ENCODE results near the gene ADD2. TPM values are rescaled to one million over a fixed set of nuclear protein-coding genes. Genes with fewer than 3 reads are reported as not detected.

Gene ADD2
- total RNA-seq, 1 experiment from 2014 or later: 3.5 TPM

GRCh38 chr2:70806620-70807019 is 38.6 kb upstream of the ADD2 start:
- Histone ChIP-seq H2AFZ (no peak overlapping the region), H3K9me3 (ENCODE audit: insufficient read depth, low read depth) (no peaks in the 10 kb centered on the region), H4K20me1 (ENCODE audit: insufficient read depth) (no peaks in the 10 kb centered on the region), H3K9me2 (ENCODE audit: insufficient read depth) (no peaks in the 10 kb centered on the region), H3K27me3 (ENCODE audit: insufficient read depth, low read depth) (peaks cover 52% of the 10 kb centered on the region), H3F3A (ENCODE audit: insufficient read depth, low read depth) (no peaks in the 10 kb centered on the region), H3K27ac (no peak overlapping the region), H3K79me2 (ENCODE audit: low read depth) (no peaks in the 10 kb centered on the region), H3K36me3 (ENCODE audit: low read depth) (no peaks in the 10 kb centered on the region), H3K4me3 (no peak overlapping the region), H3K4me1 (replicated peaks; ENCODE audit: insufficient read depth) (no peaks in the 10 kb centered on the region), H3K4me2 (no peak overlapping the region)
- POLR2A ChIA-PET (ENCODE audit: unreplicated experiment): no interaction called here
- no peak for DNase-seq
- CTCF ChIA-PET: no interaction called here
- BruUV-seq (replicated peaks): no TSS peak
- TF ChIP-seq CTCF (conservative IDR thresholded peaks at IDR 0.05) (no peak), EZH2 (IDR thresholded peaks at IDR 0.05; ENCODE audit: low read depth) (no peak)
- intact Hi-C loops (cut with micrococcal nuclease; ENCODE audit: unreplicated experiment): no loop called here

- Histone ChIP-seq H3F3A (ENCODE audit: insufficient read depth, low read depth) (no peaks in the 10 kb centered on the region), H3K9me3 (ENCODE audit: insufficient read depth, low read depth) (no peaks in the 10 kb centered on the region), H3K4me2 (no peak overlapping the region), H3K4me3 (no peak overlapping the region), H3K79me2 (ENCODE audit: low read depth) (no peaks in the 10 kb centered on the region), H3K27ac (no peak overlapping the region), H3K9me2 (ENCODE audit: insufficient read depth) (no peaks in the 10 kb centered on the region), H3K27me3 (ENCODE audit: insufficient read depth, low read depth) (peaks cover 52% of the 10 kb centered on the region), H3K36me3 (ENCODE audit: low read depth) (no peaks in the 10 kb centered on the region), H3K4me1 (replicated peaks; ENCODE audit: insufficient read depth) (no peaks in the 10 kb centered on the region), H4K20me1 (ENCODE audit: insufficient read depth) (no peaks in the 10 kb centered on the region), H2AFZ (no peak overlapping the region)
- no peak for DNase-seq
- POLR2A ChIA-PET (ENCODE audit: unreplicated experiment): no interaction called here
- intact Hi-C loops (cut with micrococcal nuclease; ENCODE audit: unreplicated experiment): no loop called here
- no peak for TF ChIP-seq EZH2 (IDR thresholded peaks at IDR 0.05; ENCODE audit: low read depth)
- TF ChIP-seq CTCF (conservative IDR thresholded peaks at IDR 0.05): no peak
- no TSS peak for BruUV-seq (replicated peaks)
- CTCF ChIA-PET: no interaction called here
Measured at GRCh38 chr2:70806013-70806412, 38.0 kb upstream of the ADD2 start.

- Histone ChIP-seq H3K9me2 (ENCODE audit: insufficient read depth) (no peaks in the 10 kb centered on the region), H3K79me2 (ENCODE audit: low read depth) (no peaks in the 10 kb centered on the region), H2AFZ (no peak overlapping the region), H4K20me1 (ENCODE audit: insufficient read depth) (no peaks in the 10 kb centered on the region), H3K4me1 (replicated peaks; ENCODE audit: insufficient read depth) (no peaks in the 10 kb centered on the region), H3F3A (ENCODE audit: insufficient read depth, low read depth) (no peaks in the 10 kb centered on the region), H3K9me3 (ENCODE audit: insufficient read depth, low read depth) (no peaks in the 10 kb centered on the region), H3K4me2 (no peak overlapping the region), H3K27ac (no peak overlapping the region), H3K36me3 (ENCODE audit: low read depth) (no peaks in the 10 kb centered on the region), H3K4me3 (no peak overlapping the region), H3K27me3 (ENCODE audit: insufficient read depth, low read depth) (peaks cover 45% of the 10 kb centered on the region)
- CTCF ChIA-PET: no interaction called here
- TF ChIP-seq CTCF (conservative IDR thresholded peaks at IDR 0.05) (no peak), EZH2 (IDR thresholded peaks at IDR 0.05; ENCODE audit: low read depth) (no peak)
- DNase-seq: no peak
- no TSS peak for BruUV-seq (replicated peaks)
- POLR2A ChIA-PET (ENCODE audit: unreplicated experiment): no interaction called here
- intact Hi-C loops (cut with micrococcal nuclease; ENCODE audit: unreplicated experiment): no loop called here
Measured at GRCh38 chr2:70801607-70802263, 33.7 kb upstream of the ADD2 start.

All from PC-9 (cell line).